Upper lobe of right lung (tissue), 1 donor: ENCODE data around the gene NR5A2. TPM values are rescaled to one million over a fixed set of nuclear protein-coding genes. Genes with fewer than 3 reads are reported as not detected.

ENCODE experiments used
- ATAC-seq: fragments of 200-7000 bp; cut with Tn5 transposase; one replicate; pipeline ENCODE4 v1.9.1; 2020; ENCODE audit warnings: mild to moderate bottlenecking, moderate library complexity
- DNase-seq: peaks from one replicate; pipeline ENCODE4 v3.0.0-alpha.2; 2020
- H3K27ac ChIP-seq: fragments of 200-600 bp; one replicate; pipeline ENCODE4 v1.8.0; 2022
- H3K27me3 ChIP-seq: fragments of 200-600 bp; one replicate; pipeline ENCODE4 v1.8.0; 2022; ENCODE audit warnings: mild to moderate bottlenecking
- H3K36me3 ChIP-seq: fragments of 200-600 bp; one replicate; pipeline ENCODE4 v1.8.0; 2022
- H3K4me1 ChIP-seq: fragments of 200-600 bp; one replicate; pipeline ENCODE4 v1.8.0; 2022
- H3K4me3 ChIP-seq: fragments of 200-600 bp; one replicate; pipeline ENCODE4 v1.8.0; 2022; ENCODE audit warnings: mild to moderate bottlenecking
- H3K9me3 ChIP-seq: fragments of 200-600 bp; one replicate; pipeline ENCODE4 v1.8.0; 2022
- CTCF ChIP-seq: fragments of 200-600 bp; IDR thresholded peaks from one replicate; pipeline ENCODE4 v1.8.0; 2022; ENCODE audit warnings: antibody characterized with exemption
- intact Hi-C: fragments of 100-400 bp; cut with DNase I; formaldehyde crosslinking; loops from one replicate; pipeline ENCODE4 v1.11.0; 2022
- total RNA-seq: library from RNA; stranded (reverse); fragmentation: NEBNext Ultra II Directional; extraction: Animal tissue kit (Norgen Biotek cat#: 25700); gene quantifications from one replicate; pipeline ENCODE4 v1.2.1, GENCODE V29; 2021
- donor health status: DM: no; HTN: yes; CAD: no; lungs with severe emphysema.

Gene NR5A2
- total RNA-seq, 1 donor from 2014 or later, result 8.1 TPM

DNA sequence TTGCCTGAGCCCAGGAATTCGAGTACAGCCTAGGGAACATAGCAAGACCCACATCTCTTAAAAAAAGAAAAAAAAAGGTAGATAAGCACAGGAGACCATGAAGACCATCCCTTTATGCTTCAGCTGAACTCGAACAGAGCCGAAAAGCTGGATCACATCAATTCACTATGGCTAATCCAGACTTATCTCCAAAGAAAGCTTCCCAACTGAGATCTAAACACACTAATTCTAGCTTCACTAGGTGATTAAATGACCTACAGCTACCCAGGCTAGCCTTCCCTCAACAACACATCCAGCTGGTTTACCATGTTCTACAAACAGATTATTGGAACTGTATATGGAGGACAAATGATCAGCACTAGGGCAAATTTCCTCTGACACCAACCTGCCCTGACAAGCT lies 44.0 kb upstream of the NR5A2 start:
- DNase-seq, result no peak
- intact Hi-C loops, result no loop called here
- ATAC-seq, result no peak

DNA sequence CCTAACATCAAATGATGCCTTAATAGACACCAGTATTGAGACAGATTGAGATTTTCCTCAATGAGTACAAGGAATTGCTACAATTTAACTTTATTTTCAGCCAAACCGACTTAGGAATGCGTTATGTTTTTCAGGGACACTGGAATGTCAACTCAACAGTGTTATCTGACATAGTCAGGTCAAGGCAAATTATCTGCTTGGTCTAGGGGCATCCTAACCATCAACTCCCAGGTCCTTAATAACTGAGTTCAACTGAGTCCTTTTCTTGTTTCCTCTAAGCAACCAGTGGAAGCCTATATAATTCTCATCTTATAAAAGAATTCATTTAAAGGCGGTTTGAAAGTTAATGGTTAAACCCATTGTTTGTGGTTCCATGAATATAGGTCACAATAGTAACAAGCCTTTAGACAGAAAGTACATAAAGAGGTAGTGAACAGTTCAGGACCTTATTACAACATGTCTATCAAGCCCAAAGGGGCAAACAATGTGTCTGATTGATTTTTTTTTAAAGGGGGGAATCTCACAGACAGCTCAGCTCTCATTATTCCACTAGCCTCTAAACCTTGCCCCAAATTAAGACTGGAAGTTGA lies 32.3 kb upstream of the NR5A2 start:
- intact Hi-C loops, result no loop called here
- Histone ChIP-seq H3K4me1 (no peaks in the 10 kb centered on the region), H3K36me3 (no peaks in the 10 kb centered on the region), H3K27me3 (no peaks in the 10 kb centered on the region), H3K27ac (no peak overlapping the region), H3K9me3 (no peaks in the 10 kb centered on the region), H3K4me3 (no peak overlapping the region)
- TF ChIP-seq CTCF, result no peak
- ATAC-seq (no peak), DNase-seq (no peak)

More for the DNA sequence above, 44.0 kb upstream of the NR5A2 start:
- Histone ChIP-seq H3K4me1 (no peaks in the 10 kb centered on the region), H3K27me3 (no peaks in the 10 kb centered on the region), H3K4me3 (no peak overlapping the region), H3K9me3 (no peaks in the 10 kb centered on the region), H3K27ac (no peak overlapping the region), H3K36me3 (no peaks in the 10 kb centered on the region)
- TF ChIP-seq CTCF, result no peak

DNA sequence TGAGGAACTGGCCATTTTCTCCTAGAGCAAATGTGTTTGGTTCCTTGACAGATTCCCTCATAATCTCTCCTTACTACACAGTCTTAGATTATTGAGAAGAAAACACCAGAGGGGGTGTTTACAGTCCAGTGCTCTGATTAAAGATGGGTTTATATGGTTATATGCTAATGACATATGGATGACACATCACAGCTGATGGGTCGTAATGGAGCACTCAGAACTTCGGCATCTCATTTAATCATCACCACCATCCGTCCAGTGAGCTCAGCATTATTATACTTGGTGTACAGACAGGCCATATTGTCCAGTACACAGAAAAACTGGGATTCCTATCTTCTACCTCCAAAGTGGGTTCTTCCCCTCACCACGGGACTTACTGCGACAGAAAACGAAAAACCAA lies 22.3 kb upstream of the NR5A2 start:
- H3K36me3 ChIP-seq, result no peaks in the 10 kb centered on the region
- DNase-seq (no peak), ATAC-seq (no peak)
- no peaks in the 10 kb centered on the region for H3K9me3 ChIP-seq
- no peaks in the 10 kb centered on the region for H3K27me3 ChIP-seq
- H3K27ac ChIP-seq, result no peak overlapping the region
- intact Hi-C loops, result no loop called here
- H3K4me1 ChIP-seq, result no peaks in the 10 kb centered on the region
- no peak overlapping the region for H3K4me3 ChIP-seq
- TF ChIP-seq CTCF, result no peak

- Histone ChIP-seq H3K27me3 (no peaks in the 10 kb centered on the region), H3K4me3 (no peak overlapping the region), H3K36me3 (no peaks in the 10 kb centered on the region), H3K4me1 (no peaks in the 10 kb centered on the region), H3K27ac (no peak overlapping the region), H3K9me3 (no peaks in the 10 kb centered on the region)
- DNase-seq (no peak), ATAC-seq (no peak)
- intact Hi-C loops, result no loop called here
- no peak for TF ChIP-seq CTCF
Measured at GRCh38 chr1:200006711-200007110, 20.8 kb upstream of the NR5A2 start.

GRCh38 chr1:200015811-200016210 lies 11.7 kb upstream of the NR5A2 start:
- intact Hi-C loops, result no loop called here
- ATAC-seq (no peak), DNase-seq (no peak)
- H3K36me3 ChIP-seq, result no peaks in the 10 kb centered on the region
- no peaks in the 10 kb centered on the region for H3K4me1 ChIP-seq
- no peaks in the 10 kb centered on the region for H3K9me3 ChIP-seq
- no peak for TF ChIP-seq CTCF
- no peak overlapping the region for H3K4me3 ChIP-seq
- H3K27me3 ChIP-seq, result no peaks in the 10 kb centered on the region
- no peak overlapping the region for H3K27ac ChIP-seq
